ENCODE results near the gene RWDD3. TPM values are rescaled to one million over a fixed set of nuclear protein-coding genes. Genes with fewer than 3 reads are reported as not detected.

RWDD3 gene
- total RNA-seq, 1 experiment from 2014 or later, result 15.3 TPM

- no peak for DNase-seq
- no peak overlapping the region for H3T11ph ChIP-seq (ENCODE audit: low read length)
- H2BK120ac ChIP-seq (ENCODE audit: low read depth, low read length, poor library complexity, severe bottlenecking), result no peak overlapping the region
- H4K20me1 ChIP-seq (ENCODE audit: control insufficient read depth, insufficient read depth, insufficient read length), result no peaks in the 10 kb centered on the region
- no peak overlapping the region for H2BK20ac ChIP-seq (ENCODE audit: low read depth, low read length, poor library complexity, severe bottlenecking)
- no peak overlapping the region for H3K18ac ChIP-seq (ENCODE audit: insufficient read length, low read depth, low read length)
- Mint-ChIP-seq H3K9me3 (peaks cover 5 to 6% of the 10 kb centered on the region in 2 experiments), H3K4me1 (peaks cover 0 to 3% of the 10 kb centered on the region in 2 experiments; a peak in 2 of 4 replicates), H3K27ac (no peak overlapping the region), H3K27me3 (ENCODE audit: low read depth) (peaks cover 3% of the 10 kb centered on the region; the same call in 1 of the 2 replicates), H3K36me3 (ENCODE audit: insufficient read depth in 1 of 3, low read depth in 3 of 3) (peaks cover 0 to 7% (median 0%) of the 10 kb centered on the region in 3 experiments; a peak in 4 of 7 replicates), H3K4me3 (no peak overlapping the region)
- H3K4me1 ChIP-seq (ENCODE audit: insufficient read depth, low read length), result no peaks in the 10 kb centered on the region
- no peaks in the 10 kb centered on the region for H3K27me3 ChIP-seq (ENCODE audit: insufficient read depth, low read length)
- H2BK12ac ChIP-seq (ENCODE audit: insufficient read length, low read depth, low read length), result no peak overlapping the region
- no peak overlapping the region for H3K4ac ChIP-seq (ENCODE audit: low read depth, low read length)
- H2BK15ac ChIP-seq (ENCODE audit: low read depth, low read length), result no peak overlapping the region
- peaks cover 7% of the 10 kb centered on the region for H3K9me3 ChIP-seq (ENCODE audit: control insufficient read depth, low read depth, low read length)
- no peaks in the 10 kb centered on the region for H3K23me2 ChIP-seq (ENCODE audit: insufficient read length, low read depth, low read length, poor library complexity, severe bottlenecking)
- no peak overlapping the region for H3K56ac ChIP-seq (ENCODE audit: insufficient read length, low read depth, low read length)
- no peaks in the 10 kb centered on the region for H3K79me2 ChIP-seq (ENCODE audit: insufficient read depth, low read length)
- no peak overlapping the region for H4K5ac ChIP-seq (ENCODE audit: insufficient read length, low read depth, low read length)
- H3K27ac ChIP-seq (ENCODE audit: insufficient read length, low read depth, low read length), result no peak overlapping the region
- H2AK5ac ChIP-seq (ENCODE audit: insufficient read length, low read length), result no peak overlapping the region
- no peak overlapping the region for H3K9ac ChIP-seq (ENCODE audit: extremely low read depth, insufficient read length, low read length)
- H2AFZ ChIP-seq (ENCODE audit: low read length), result no peak overlapping the region
- no peak overlapping the region for H2BK5ac ChIP-seq (ENCODE audit: insufficient read length, low read length)
- H3K14ac ChIP-seq (ENCODE audit: insufficient read depth, low read length), result no peak overlapping the region
- H3K4me2 ChIP-seq (ENCODE audit: insufficient read depth, insufficient read length, low read length), result no peak overlapping the region
- WGBS (ENCODE audit: extremely low coverage, insufficient read length, low lambda C conversion rate), result no CpG with 5 or more reads among the region's 14 CpGs
- no peaks in the 10 kb centered on the region for H3K79me1 ChIP-seq (ENCODE audit: insufficient read depth, low read depth, low read length, poor library complexity, severe bottlenecking)
- H3K23ac ChIP-seq (ENCODE audit: insufficient read length, low read depth, low read length), result no peak overlapping the region
- no peak overlapping the region for H4K91ac ChIP-seq (ENCODE audit: insufficient read length, low read depth, low read length)
- H4K8ac ChIP-seq (replicated peaks; ENCODE audit: insufficient read length, low read depth, low read length), result no peak overlapping the region
- no peak for TF ChIP-seq CTCF (conservative IDR thresholded peaks at IDR 0.05)
Observed at GRCh38 chr1:95216292-95216990, 17.6 kb upstream of the RWDD3 start.

All from H9 (cell line).